HS-27A (cell line): ENCODE measurements around the gene TOMM40L.

ENCODE experiments used
- DNase-seq: peaks from one replicate; pipeline ENCODE4 v3.0.0-alpha.2; 2012; ENCODE audit warnings: low read depth, missing footprints

TOMM40L gene

DNA sequence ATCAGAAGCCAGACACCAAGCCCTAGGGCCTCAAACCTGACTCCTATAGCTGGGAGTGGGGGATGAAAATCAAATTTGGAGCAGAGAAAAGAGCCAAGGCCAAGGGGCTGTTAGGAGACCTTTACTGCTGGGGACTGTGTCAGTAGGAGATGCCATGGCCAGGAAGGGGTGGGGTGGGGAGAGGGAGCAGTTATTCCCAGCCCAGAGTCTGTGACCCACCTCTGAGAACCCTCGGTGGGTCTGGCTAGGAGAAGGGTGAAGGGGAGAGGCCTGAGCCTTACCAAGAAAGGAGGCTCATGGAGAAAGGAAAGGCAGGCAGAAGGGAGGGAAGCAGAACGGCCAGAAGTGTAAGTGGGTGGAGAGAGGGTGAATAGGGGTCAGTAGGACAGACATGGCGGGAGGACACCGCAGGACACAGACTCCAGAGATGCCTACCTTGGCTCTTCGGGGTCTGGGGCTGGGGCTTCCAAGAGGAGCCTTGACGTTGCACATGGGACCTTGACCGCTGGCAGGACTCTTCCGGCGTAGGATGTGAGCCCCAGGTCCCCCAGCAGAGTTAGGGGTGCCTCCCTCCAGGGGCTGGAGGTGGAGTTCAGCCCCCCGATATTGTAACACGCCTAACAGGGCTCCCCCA, 28.2 kb upstream of the TOMM40L start:
- DNase-seq, result no peak

DNA sequence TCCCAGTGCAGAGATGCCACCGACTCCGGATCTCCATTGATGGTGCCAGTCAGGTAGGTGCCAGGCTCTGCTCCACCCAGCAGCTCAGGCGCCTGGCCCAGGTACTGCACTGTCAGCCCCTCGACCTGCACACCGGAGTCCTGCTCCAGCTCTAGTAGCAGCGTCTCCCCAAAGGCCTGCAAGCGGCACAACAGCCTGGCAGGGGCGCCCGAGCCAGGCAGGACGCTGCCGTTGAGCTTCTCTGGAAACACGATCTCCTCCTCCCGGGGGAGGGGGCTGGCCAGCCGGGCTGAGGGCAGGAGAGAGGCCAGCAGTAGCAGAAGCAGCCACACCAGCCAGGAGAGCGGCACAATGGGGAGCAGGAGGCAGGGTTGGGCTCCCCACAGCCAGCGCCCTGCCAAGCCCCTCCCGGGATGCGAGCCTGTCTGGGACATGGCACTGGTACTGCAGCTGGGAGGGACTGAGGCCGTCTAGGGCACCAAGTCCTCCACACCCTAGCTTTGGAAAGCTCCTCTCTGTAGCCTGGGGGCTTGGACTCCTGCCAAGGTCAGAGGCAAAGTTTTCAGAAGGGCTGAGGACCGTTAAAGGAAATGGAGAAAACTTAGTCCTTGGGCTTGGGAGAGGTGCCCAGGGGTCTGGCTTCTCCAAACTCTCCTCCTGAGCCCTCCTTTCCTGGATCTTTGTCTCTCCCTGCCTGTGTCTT, 27.5 kb upstream of the TOMM40L start:
- no peak for DNase-seq

DNA sequence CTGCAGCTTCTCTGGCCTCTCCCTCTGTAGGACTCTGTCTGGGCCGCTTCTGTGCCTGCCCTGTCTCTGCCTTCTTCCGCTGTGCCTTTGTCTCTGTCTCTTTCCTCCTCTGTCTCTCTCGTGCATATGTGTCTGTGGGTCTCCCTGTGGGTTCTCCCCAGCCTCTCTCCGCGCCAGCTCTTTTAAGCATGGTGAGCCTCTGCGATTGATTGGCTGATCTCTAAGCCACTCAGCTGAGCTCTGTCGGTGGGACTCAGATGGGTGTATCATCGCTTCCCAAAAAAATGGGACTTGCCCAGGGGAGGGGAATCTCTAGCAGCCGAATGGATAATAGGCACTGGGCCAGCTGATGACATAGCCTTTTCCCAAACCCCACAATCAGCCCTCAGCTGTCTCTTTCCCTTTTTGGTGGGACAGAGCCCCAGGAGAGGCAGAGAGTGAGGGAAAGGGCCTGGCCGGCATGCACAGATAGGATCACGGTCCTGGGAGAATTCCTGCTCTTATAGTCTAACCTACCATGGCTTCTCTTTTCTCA, 26.9 kb upstream of the TOMM40L start, which contains the start of gene ADAMTS4:
Gene ADAMTS4 (minus strand): TSS at position 158 of the 535 bp plus-strand sequence. CDS start 427 bp downstream, outside the sequence.
- DNase-seq, result no peak

DNA sequence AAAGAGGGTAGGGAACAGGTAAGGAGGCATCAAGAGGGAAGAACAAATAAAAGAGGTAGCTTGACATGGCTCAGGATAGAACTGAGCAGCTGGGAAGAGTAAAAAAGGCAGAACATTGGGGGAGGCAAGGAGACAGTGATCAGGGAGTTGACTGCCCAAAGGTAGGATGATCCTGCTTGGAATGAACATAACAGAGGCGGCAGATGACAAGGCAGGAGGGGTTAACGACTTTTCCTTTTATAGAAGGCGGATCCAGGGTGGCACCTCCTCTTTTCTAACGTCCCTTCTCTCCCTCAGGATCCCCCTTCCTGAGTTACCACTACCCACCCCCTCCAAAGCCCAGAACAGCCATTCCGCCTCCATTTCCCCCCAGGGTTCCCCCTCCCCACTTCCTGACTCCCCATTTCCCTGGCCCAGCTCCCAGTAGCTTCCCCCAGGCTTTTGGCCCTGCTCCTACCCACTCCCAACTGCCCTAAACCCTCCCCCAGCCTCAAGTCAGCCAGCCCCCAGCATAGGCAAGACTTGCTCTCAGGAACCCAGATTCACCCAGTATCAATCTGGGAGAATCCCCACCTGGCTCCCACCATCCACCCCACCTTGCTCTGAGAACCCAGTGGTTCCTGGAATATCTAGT, 26.2 kb upstream of the TOMM40L start:
- no peak for DNase-seq

DNA sequence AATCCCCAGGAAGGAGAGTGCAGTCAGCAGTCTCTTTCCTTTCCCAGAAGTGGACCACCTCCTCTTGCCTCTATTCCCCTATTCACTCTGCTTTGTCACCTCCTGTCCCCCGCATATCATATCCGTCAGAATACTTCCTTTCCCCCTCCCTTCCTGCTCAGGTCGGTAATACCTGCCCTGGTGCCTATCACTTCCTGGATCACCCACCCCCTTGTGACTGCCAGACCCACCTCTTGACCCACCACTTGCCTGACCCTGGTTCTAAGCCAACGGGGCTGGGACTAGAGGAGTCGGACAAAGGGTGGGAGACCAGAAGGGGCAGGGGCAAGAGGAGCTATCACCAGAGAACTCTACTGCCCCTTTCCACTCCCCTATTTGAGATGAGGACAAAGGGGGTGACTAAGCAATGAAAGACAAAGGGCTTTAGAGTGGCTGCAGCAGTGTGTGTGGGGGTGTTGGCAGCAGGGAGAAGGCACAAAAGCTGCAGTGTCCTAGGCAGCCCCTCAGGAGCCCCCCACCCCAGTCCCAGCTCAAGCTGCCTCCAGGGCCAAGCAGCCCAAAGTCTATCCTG, 25.4 kb upstream of the TOMM40L start:
- DNase-seq, result no peak

DNA sequence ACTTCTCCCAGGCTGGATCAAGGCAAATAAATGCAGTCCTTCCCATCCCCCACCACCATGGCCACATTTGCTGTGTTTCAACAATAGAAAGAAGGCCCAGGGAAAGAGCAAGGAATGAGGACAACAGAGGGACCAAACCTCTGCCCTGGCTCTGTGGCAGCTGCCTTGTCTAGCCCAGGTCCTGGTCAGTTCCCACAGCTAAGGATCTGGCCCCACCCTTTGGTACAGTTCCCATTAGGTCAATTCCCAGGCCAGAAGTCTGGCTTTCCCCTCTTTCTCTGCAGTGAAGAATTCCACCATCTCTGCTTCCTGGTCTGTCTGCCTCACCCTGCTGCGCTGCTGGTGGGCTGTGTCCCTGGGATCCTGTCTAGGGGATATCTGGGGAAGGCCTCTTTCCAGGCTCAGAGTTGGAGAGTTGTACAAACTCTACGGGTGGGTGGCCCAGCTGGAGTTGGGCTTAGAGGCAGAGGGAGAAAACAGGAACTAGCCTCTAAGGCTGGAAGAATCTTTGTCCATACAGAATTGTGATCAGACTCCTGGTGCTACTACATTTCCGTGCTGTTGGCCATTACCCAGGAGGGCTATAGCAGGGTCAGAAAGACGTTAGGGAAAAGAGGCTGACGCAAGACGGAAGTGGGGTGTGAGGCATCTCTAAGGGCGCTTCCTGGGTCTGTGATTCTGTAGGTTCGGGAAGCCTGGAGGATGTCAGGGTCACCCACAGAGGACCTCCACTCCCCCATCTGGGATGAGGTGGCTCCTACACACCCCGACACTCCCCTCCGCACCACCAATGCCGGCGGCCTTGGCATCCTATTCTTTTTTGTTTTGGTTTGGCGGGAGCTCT, 24.6 kb upstream of the TOMM40L start:
- no peak for DNase-seq

DNA sequence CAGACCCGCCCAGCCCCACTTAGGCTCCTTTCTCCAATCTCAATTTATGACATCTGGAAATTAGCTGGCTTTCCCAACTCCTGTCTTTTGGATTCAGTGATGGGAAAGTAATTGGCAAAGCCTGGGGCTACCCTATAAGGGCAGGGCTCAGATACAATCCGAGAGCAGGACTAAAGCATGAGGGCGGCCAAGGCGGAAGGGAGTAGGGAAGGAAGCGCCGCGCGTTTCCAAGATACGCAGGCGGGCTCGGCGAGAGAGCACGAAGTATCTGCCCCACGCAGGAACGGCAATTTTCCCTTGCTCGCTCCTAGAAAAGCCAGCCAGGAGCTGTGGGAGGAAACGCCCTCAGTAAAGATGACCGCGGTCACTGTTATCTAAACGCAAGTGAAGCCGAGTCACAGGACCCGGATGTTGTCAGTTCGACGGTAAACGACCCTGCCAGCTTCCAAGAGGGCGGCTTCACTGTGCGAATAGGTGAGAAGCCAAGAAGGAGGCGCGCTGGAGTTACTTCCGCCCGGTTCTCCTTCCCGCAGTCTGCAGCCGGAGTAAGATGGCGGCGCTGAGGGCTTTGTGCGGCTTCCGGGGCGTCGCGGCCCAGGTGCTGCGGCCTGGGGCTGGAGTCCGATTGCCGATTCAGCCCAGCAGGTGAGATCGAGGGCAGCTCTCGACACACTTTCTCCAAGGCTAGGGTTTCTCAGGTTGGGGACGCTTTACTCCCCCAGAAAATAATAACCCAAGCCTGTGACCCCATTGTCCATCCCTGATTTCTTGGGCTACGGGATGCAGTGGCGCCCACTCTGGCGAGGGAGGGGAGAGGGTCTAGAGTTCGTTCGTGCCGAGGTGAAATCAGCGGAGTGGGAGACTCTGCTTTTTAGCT, 23.8 kb upstream of the TOMM40L start, which contains the start of gene NDUFS2:
Gene NDUFS2 (plus strand): TSS at position 532 of the 877 bp plus-strand sequence. CDS start 19 bp downstream, at position 551.
- DNase-seq, result peak; percentile 91

DNA sequence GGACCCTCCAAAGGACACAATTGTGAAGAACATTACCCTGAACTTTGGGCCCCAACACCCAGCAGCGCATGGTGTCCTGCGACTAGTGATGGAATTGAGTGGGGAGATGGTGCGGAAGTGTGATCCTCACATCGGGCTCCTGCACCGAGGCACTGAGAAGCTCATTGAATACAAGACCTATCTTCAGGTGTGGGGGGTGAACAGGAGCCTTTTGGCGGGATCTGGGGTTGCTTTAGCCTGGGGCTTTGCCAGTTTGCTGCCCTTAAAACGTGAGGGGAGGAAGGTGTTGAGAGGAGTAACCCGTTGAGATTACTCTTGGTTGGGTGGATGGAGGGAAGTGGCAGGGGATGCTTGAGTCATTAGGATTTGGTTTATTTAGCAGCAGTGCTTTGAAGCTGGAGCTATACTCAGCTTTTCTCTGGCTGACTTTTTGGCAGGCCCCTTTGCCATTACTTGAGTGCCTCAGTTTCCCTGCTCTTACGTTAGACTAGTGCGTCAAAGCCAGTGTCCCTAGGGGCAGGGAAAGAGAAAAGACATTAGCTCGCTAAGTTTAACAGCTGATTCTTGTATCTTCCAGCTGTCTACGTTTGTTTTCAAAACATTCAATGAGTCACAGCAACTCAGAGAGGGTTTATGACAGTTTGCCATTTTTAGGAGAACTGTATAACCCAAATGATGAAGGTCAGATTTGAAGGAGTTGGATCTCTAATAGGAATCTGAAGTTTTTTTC, 19.3 kb upstream of the TOMM40L start:
- DNase-seq, result no peak

DNA sequence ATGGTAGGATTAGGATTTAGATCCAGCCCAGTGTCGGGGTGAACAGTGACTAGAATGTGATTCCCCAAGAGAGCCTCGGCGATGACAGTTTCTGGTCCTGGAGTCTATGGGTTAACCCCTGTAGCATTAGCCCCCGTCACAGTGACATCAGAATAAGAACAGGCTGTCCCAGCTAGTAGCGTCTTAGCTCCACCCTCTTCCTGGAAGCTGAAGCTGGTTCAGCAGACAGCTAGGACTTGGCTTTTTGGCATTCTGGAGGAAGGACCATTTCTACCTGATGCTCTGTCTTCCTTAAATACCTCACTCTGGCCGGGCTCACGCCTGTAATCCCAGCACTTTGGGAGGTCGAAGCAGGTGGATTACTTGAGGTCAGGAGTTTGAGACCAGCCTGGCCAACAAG, 18.7 kb upstream of the TOMM40L start:
- DNase-seq, result no peak

DNA sequence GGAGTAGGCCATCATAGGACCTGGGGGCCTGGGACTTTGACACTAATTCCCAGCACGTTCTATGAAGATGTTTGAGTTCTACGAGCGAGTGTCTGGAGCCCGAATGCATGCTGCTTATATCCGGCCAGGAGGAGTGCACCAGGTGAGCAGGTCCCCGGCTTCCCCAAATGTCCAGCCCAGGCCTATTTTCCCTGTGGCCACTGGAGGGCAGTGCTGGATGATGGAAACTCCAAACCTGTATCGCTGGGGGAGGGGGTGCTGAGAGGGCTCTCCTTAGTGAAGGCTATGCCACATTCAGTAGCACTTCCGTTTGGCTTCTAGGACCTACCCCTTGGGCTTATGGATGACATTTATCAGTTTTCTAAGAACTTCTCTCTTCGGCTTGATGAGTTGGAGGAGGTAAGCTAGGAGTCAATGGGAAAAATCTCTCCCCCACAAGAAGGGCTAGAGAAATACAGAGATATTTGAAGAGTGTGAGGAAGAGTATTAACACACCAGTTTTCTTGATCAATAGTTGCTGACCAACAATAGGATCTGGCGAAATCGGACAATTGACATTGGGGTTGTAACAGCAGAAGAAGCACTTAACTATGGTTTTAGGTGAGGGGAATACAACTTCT, 16.0 kb upstream of the TOMM40L start:
- no peak for DNase-seq

DNA sequence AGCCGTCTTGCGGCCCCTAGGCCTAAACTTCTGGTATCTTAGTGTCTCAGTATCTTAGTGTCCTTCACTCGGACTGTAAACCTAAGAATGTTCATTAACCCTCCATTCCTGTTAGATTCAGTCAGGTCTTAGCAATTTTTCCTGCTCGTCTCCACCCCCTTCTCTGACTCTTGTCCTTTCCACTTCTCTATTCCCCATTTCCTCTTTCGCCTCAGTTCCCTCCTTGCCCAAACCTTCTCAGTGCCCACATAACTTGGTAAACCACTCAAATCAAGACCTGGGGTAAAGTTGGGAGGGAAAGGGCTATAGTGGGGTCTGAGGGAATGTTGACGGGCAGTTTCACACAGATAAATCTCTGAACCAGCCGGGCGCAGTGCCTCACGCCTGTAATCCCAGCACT, 11.5 kb upstream of the TOMM40L start:
- DNase-seq, result no peak

DNA sequence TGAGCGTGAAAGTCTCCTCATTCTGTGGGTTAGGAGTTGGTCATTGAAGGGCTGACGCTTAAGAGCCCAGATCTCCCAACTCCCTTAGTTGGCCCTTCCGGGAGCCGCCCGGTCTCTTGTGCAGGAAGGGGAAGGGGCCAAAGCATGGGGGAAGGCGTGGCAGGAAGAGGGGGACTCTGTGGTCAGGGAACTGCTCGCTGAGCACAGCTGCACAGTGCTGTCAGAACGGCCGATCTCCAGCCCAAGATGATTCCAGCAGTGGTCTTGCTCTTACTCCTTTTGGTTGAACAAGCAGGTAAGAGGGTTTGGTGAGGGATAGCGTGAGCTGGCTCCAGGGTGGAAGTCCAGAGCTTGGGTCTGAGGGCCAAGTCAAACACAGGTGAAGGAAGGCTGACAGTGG, 10.8 kb upstream of the TOMM40L start, which contains the start of gene FCER1G:
Gene FCER1G (plus strand): TSS at position 220 of the 400 bp plus-strand sequence. CDS start 27 bp downstream, at position 247.
- no peak for DNase-seq

DNA sequence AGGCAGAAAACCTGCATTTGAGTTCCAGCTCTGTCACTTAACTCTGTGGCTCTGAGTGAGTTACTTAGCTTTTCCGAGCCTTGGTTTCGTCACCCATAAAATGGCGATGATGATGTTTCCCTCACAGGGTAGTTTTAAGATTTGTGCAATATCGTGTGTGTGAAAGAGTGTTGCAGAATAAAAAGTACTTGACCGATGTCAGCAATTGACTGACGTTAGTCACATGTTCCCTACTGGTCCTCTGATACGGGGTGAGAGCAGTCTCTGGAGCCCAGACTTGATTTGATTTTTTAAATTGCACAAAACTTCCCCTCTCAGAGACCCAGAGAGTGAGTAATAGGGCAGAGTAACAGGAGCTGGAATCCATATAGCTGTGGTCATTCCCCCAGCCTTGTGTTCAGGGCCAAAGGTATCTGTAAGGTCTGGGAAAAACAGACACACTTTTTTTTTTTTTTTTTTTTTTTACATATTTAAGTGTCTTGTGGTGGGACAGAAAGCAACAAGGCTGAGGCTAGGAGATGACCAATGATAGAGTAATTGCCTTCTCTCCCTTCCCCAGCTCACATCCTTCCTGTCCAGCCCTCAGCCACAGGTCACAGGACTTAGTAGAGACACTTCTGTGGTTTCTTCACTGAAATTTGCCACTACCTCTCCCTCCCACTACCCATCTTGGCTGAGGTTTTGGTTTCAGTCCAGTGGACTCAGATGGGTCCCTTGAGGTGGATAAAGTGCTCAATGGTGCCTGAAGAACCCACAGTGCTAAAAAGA, 8.7 kb upstream of the TOMM40L start:
- no peak for DNase-seq

DNA sequence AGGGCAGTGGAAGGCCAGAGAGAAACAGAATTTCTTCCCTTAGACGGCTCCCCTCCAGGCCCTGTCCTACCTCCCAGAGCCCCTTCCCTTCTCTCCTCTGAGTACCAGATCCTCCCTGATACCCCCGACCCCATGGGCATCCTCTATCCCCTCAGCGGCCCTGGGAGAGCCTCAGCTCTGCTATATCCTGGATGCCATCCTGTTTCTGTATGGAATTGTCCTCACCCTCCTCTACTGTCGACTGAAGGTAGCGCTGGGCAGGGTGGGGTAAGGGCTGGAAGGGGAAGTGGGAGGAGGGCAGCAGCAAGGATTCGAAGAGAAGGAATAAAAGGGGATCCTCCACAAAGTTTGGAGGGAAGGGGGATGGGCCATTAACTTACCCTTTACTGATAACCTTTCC, 8.0 kb upstream of the TOMM40L start:
- no peak for DNase-seq

DNA sequence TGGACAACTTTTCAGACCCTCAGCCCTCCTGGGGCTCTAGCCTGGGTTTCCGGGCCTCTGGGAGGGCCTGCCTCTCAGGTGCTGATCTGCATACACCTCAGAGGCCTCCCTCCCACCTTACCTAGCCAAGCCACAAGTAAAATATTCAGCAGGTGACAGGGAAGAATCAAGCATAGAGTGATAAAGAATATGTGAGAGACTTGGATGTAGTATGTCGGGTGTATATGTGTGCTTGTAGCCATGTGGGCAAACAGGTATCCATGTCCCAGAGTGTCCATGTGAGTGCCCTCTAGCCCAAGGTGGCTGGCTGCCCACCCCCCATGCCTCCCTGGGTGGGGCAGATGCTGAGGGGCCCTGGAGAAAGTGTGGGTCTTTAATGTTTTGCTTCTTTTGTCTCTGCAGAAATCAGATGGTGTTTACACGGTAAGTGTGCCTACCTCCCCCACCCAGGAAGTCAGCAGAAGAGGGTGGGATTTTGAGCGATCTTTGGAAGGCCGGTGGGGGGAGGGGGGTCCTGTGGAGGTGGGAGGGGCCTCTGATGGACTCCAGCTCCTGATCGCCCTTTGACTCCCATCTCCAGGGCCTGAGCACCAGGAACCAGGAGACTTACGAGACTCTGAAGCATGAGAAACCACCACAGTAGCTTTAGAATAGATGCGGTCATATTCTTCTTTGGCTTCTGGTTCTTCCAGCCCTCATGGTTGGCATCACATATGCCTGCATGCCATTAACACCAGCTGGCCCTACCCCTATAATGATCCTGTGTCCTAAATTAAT, 7.4 kb upstream of the TOMM40L start:
- no peak for DNase-seq

DNA sequence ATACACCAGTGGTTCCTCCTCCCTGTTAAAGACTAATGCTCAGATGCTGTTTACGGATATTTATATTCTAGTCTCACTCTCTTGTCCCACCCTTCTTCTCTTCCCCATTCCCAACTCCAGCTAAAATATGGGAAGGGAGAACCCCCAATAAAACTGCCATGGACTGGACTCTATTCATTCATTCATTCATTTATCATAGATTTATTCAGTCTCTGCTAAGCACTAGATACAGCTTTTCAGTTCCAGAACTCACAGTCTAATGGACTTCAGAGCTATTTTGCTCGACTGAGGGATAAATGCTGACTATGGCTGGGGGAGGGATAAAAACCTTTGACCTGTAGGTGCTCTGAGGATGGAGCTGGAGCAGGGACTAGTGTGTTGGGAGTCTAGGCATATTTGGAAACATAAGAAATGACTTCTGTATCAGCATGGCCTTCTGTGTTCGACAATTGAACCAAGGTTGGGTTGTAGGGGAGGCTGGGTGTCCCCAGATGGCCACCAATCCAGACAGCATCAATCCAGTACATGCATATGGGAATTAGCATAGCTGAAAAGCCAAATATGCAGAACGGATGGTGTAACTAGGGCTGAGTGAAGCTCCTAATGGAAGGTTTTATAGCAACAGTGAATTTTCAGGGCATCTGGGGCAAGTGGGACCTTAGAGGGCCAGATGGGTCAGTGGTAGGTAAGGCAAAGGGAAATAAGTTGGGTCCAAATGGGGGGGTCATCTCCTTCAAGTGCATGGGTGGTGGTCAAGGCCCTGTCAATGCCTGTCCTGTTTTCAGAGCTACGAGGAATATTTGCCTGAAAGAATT, 6.6 kb upstream of the TOMM40L start:
- DNase-seq, result no peak

DNA sequence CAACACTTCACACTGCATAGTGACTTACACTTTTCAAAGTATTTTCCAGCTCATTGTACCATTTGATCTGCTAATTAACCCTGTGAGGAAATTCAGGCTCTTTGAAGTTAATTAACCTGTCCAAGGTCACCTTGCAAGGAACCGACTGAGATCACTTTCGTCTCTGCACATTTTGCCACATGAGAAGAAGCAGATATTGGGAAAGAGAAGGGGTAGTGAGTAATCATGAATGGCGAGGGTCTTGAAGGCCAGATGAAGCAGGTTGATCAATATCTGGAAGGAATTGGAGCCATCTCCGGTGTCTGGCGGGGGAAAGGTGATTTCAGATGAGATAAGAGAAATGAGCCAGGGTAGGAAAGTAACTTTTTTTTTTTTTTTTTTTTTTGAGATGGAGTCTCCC, 5.9 kb upstream of the TOMM40L start:
- DNase-seq, result no peak
